ENCODE data around the gene KIF26A. TPM values are rescaled to one million over a fixed set of nuclear protein-coding genes. Genes with fewer than 3 reads are reported as not detected.

The KIF26A gene
- total RNA-seq, 2 donors from 2014 or later: 1.6 to 13.9 TPM

DNA sequence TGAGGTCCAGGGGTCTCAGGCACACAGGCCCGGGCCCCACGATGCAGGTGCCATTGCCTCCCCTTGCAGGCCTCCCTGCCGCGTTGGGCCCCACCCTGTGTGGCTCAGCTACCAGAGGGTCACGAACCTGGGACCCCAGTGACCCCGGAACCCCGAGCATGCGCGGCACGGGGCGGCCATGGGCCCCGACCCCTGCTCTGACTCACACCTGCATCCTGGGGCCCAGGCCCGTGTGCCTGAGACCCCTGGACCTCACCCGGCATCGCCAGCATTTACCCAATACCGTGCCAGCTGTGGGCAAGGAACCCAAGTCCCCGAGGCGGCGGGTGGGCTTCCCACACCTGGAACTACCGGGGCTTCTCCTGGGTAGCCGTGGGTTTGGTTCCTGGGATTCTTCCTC lies 25.2 kb downstream of the KIF26A start:
- intact Hi-C loops (cut with DNase I): no loop called here
- Histone ChIP-seq H3K4me3 (no peak overlapping the region), H3K36me3 (no peaks in the 10 kb centered on the region), H3K27ac (no peak overlapping the region), H3K27me3 (replicated peaks; ENCODE audit: insufficient read depth) (no peaks in the 10 kb centered on the region), H3K4me1 (replicated peaks) (no peaks in the 10 kb centered on the region), H3K9me3 (no peaks in the 10 kb centered on the region)
- DNase-seq (ENCODE audit: low spot score): no peak
- TF ChIP-seq POLR2A (IDR thresholded peaks at IDR 0.05) (no peak), POLR2AphosphoS5 (IDR thresholded peaks at IDR 0.05) (no peak)
- 92% methylated on average over 13 of the region's 21 CpGs for WGBS

DNA sequence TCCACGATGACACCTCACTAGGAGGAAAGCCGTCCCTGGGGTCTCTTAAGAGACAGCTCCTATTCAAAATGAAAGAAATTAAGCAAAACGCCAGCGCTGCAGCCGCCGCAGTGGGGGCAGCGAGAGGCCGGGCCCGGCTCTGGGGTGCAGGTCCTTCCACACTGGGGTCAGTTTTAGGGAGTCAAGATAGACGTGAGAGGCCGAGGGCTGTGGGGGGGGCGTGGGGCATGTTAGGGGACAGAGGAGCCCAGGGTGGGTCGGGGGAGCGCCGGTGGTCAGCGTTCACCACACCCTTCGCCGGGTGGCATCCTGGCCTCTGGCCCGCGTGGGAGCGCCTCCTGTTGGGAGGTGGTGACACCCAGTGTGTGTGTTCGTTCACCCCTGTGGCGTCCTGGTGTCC lies 25.7 kb downstream of the KIF26A start:
- no peak for TF ChIP-seq POLR2AphosphoS5 (IDR thresholded peaks at IDR 0.05)
- TF ChIP-seq, protein P1, sequence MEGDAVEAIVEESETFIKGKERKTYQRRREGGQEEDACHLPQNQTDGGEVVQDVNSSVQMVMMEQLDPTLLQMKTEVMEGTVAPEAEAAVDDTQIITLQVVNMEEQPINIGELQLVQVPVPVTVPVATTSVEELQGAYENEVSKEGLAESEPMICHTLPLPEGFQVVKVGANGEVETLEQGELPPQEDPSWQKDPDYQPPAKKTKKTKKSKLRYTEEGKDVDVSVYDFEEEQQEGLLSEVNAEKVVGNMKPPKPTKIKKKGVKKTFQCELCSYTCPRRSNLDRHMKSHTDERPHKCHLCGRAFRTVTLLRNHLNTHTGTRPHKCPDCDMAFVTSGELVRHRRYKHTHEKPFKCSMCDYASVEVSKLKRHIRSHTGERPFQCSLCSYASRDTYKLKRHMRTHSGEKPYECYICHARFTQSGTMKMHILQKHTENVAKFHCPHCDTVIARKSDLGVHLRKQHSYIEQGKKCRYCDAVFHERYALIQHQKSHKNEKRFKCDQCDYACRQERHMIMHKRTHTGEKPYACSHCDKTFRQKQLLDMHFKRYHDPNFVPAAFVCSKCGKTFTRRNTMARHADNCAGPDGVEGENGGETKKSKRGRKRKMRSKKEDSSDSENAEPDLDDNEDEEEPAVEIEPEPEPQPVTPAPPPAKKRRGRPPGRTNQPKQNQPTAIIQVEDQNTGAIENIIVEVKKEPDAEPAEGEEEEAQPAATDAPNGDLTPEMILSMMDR (IDR thresholded peaks at IDR 0.05): no peak
- TF ChIP-seq POLR2A (IDR thresholded peaks at IDR 0.05): no peak
- intact Hi-C loops (cut with DNase I): no loop called here
- DNase-seq (ENCODE audit: low spot score): no peak
- H3K9me3 ChIP-seq: no peaks in the 10 kb centered on the region
- H3K27me3 ChIP-seq (replicated peaks; ENCODE audit: insufficient read depth): no peaks in the 10 kb centered on the region
- H3K36me3 ChIP-seq: no peaks in the 10 kb centered on the region
- H3K4me3 ChIP-seq: no peak overlapping the region
- H3K27ac ChIP-seq: no peak overlapping the region
- H3K4me1 ChIP-seq (replicated peaks): no peaks in the 10 kb centered on the region
- 84% methylated on average over 21 of the region's 23 CpGs for WGBS

GRCh38 chr14:104164512-104164911 lies 26.1 kb downstream of the KIF26A start:
- Histone ChIP-seq H3K27ac (no peak overlapping the region), H3K9me3 (no peaks in the 10 kb centered on the region), H3K36me3 (no peaks in the 10 kb centered on the region), H3K4me3 (no peak overlapping the region), H3K4me1 (replicated peaks) (no peaks in the 10 kb centered on the region), H3K27me3 (replicated peaks; ENCODE audit: insufficient read depth) (no peaks in the 10 kb centered on the region)
- no peak for TF ChIP-seq POLR2AphosphoS5 (IDR thresholded peaks at IDR 0.05)
- TF ChIP-seq, protein P1 (IDR thresholded peaks at IDR 0.05): no peak
- no peak for DNase-seq (ENCODE audit: low spot score)
- WGBS: 91% methylated on average over 7 of the region's 9 CpGs
- intact Hi-C loops (cut with DNase I): no loop called here

DNA sequence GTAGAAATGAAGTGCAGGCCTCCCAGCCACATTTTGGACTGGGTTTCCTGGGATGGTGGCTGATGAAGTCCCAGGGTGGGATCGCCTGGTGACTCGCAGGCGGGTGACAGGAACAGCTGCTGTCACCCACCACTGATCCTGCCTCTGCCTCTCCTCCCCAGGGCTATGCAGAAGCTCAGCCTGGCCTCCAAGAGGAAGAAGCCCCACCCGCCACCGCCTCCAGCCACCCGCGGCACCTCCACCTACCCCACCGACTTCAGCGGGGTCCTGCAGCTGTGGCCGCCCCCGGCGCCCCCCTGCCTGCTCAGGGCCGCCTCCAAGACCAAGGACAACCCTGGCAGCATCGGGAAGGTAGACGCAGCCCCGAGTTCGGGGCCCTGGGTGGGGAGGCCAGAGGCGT lies 28.3 kb downstream of the KIF26A start:
- H3K36me3 ChIP-seq: no peaks in the 10 kb centered on the region
- no peak overlapping the region for H3K4me3 ChIP-seq
- intact Hi-C loops (cut with DNase I): no loop called here
- no peak overlapping the region for H3K27ac ChIP-seq
- 84% methylated on average over 18 of the region's 18 CpGs for WGBS
- H3K4me1 ChIP-seq (replicated peaks): no peaks in the 10 kb centered on the region
- no peaks in the 10 kb centered on the region for H3K9me3 ChIP-seq
- no peaks in the 10 kb centered on the region for H3K27me3 ChIP-seq (replicated peaks; ENCODE audit: insufficient read depth)
- TF ChIP-seq, protein P1 (IDR thresholded peaks at IDR 0.05): no peak
- no peak for TF ChIP-seq POLR2AphosphoS5 (IDR thresholded peaks at IDR 0.05)
- no peak for TF ChIP-seq POLR2A (IDR thresholded peaks at IDR 0.05)
- DNase-seq (ENCODE audit: low spot score): no peak

- H3K4me1 ChIP-seq (replicated peaks): peaks cover 3% of the 10 kb centered on the region
- H3K27me3 ChIP-seq (replicated peaks; ENCODE audit: insufficient read depth): no peaks in the 10 kb centered on the region
- 92% methylated on average over 15 of the region's 15 CpGs for WGBS
- H3K4me3 ChIP-seq: no peak overlapping the region
- intact Hi-C loops (cut with DNase I): no loop called here
- TF ChIP-seq POLR2AphosphoS5 (IDR thresholded peaks at IDR 0.05) (no peak), POLR2A (IDR thresholded peaks at IDR 0.05) (no peak)
- TF ChIP-seq, protein P1 (IDR thresholded peaks at IDR 0.05): no peak
- no peaks in the 10 kb centered on the region for H3K36me3 ChIP-seq
- H3K27ac ChIP-seq: no peak overlapping the region
- no peaks in the 10 kb centered on the region for H3K9me3 ChIP-seq
- DNase-seq (ENCODE audit: low spot score): no peak
Observed at GRCh38 chr14:104168603-104169002, 30.2 kb downstream of the KIF26A start.

Data from prostate gland (tissue), 2 donors.